ENCODE results near the gene GPR158. TPM values are rescaled to one million over a fixed set of nuclear protein-coding genes. Genes with fewer than 3 reads are reported as not detected.

The GPR158 gene
- total RNA-seq, 2 experiments from 2014 or later: not detected

DNA sequence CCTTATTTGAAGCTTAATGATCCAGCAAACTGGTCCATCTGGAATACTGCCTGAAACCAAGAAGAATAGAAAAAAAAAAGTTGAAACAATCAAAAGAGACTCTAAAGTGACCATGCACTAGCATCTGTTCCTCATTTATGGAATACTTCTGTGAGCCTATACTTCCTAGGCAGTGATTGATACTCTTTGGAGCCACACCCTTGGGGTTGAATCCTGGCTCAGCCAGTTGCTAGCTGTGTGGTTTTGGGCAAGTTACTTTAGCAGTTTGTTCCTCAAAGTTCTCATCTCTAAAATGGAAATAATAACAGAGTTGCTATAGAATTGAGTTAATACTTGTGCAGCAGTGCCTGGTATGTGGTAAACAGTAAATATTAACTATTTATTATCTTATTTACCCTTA, 208.9 kb downstream of the GPR158 start:
- Histone ChIP-seq H3K9me2 (ENCODE audit: insufficient read depth, low read length) (no peaks in the 10 kb centered on the region), H3K9me3 (ENCODE audit: low read length) (no peaks in the 10 kb centered on the region), H3K4me1 (ENCODE audit: insufficient read depth, low read length, poor library complexity, severe bottlenecking) (no peaks in the 10 kb centered on the region), H4K20me1 (ENCODE audit: insufficient read depth, low read length) (no peaks in the 10 kb centered on the region), H3K4me2 (ENCODE audit: low read length) (no peak overlapping the region), H2AFZ (ENCODE audit: low read length) (no peak overlapping the region), H3K27ac (ENCODE audit: low read depth, low read length, poor library complexity, severe bottlenecking) (no peak overlapping the region), H3K36me3 (ENCODE audit: insufficient read depth, low read length) (no peaks in the 10 kb centered on the region), H3K4me3 (ENCODE audit: low read depth, low read length, poor library complexity, severe bottlenecking) (no peak overlapping the region), H3K79me2 (ENCODE audit: insufficient read depth, low read depth, low read length) (no peaks in the 10 kb centered on the region)
- no peak for DNase-seq (ENCODE audit: low spot score)
- no TSS peak for BruUV-seq (replicated peaks)
- ChIA-PET POLR2A (interaction anchor here (0.6 to 0.7 kb wide), 2 partner anchors 60 to 186 kb away, joined by 3 to 5 read pairs; no protein-coding TSS in a partner anchor), CTCF (ENCODE audit: unreplicated experiment) (no interaction called here)
- intact Hi-C loops (cut with micrococcal nuclease; ENCODE audit: unreplicated experiment): no loop called here
- TF ChIP-seq, protein P1, sequence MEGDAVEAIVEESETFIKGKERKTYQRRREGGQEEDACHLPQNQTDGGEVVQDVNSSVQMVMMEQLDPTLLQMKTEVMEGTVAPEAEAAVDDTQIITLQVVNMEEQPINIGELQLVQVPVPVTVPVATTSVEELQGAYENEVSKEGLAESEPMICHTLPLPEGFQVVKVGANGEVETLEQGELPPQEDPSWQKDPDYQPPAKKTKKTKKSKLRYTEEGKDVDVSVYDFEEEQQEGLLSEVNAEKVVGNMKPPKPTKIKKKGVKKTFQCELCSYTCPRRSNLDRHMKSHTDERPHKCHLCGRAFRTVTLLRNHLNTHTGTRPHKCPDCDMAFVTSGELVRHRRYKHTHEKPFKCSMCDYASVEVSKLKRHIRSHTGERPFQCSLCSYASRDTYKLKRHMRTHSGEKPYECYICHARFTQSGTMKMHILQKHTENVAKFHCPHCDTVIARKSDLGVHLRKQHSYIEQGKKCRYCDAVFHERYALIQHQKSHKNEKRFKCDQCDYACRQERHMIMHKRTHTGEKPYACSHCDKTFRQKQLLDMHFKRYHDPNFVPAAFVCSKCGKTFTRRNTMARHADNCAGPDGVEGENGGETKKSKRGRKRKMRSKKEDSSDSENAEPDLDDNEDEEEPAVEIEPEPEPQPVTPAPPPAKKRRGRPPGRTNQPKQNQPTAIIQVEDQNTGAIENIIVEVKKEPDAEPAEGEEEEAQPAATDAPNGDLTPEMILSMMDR (conservative IDR thresholded peaks at IDR 0.05; ENCODE audit: low read length): no peak
- TF ChIP-seq EZH2phosphoT487 (IDR thresholded peaks at IDR 0.05; ENCODE audit: borderline replicate concordance, low read depth, low read length): no peak

DNA sequence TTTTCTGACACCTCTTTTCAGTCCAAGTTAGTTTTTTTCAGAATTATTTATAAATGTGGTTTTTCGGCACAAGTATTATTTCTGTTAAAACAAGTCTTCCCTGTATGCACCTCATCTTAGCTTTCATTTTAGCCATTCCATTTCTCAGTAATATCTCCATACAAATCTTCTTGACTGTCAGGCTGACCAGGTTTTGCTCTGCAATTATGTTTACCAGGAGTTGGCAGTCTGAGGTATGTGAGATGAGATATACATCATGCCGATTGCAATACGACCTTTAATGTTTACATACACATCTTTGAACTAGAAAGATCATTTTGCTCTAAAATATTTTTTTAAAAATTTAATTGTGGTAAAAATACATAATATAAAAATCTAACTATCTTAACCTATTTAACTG, 209.8 kb downstream of the GPR158 start:
- CTCF ChIA-PET (ENCODE audit: unreplicated experiment): no interaction called here
- H3K27ac ChIP-seq (ENCODE audit: low read depth, low read length, poor library complexity, severe bottlenecking): no peak overlapping the region

DNA sequence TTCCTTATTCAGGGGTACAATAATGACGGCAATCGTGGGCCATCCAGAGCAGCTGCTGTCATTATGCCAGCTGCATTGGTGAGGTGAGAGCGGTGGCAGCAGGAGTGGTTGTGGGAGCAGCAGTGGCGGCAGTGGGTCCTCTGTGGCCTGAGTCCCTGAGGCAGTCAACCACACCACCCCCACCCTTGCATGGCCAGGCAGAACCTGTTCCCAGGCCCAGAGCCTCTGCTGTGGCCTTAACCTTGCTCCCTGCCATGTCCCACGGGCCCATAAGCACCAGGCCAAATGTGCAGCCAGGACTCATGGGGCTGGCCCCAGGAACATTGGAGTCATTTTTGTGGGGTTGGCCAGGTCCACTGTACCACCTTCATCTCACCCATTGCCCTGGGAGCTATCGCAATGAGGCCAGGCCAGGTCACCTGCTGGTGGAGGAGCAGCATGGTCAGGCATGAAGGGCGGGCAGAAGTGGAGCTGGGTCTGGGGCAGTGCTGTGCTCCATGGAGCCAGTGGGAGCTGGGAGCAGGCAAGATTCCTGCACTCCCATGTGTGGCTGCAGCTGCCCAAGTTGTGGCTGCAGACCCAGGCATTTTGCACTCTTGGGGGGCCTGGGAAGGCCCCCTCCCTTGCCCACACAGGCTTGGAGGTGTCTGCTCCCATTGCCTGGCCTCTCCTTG, 213.5 kb downstream of the GPR158 start:
- Histone ChIP-seq H3K9me2 (ENCODE audit: insufficient read depth, low read length) (no peaks in the 10 kb centered on the region), H4K20me1 (ENCODE audit: insufficient read depth, low read length) (no peaks in the 10 kb centered on the region), H3K79me2 (ENCODE audit: insufficient read depth, low read depth, low read length) (no peaks in the 10 kb centered on the region), H3K4me2 (ENCODE audit: low read length) (no peak overlapping the region), H3K27ac (ENCODE audit: low read depth, low read length, poor library complexity, severe bottlenecking) (no peak overlapping the region), H2AFZ (ENCODE audit: low read length) (no peak overlapping the region), H3K4me1 (ENCODE audit: insufficient read depth, low read length, poor library complexity, severe bottlenecking) (no peaks in the 10 kb centered on the region), H3K9me3 (ENCODE audit: low read length) (no peaks in the 10 kb centered on the region), H3K4me3 (ENCODE audit: low read depth, low read length, poor library complexity, severe bottlenecking) (no peak overlapping the region), H3K36me3 (ENCODE audit: insufficient read depth, low read length) (no peaks in the 10 kb centered on the region)
- no peak for DNase-seq (ENCODE audit: low spot score)
- intact Hi-C loops (cut with micrococcal nuclease; ENCODE audit: unreplicated experiment): no loop called here
- TF ChIP-seq, protein P1 (conservative IDR thresholded peaks at IDR 0.05; ENCODE audit: low read length): no peak
- no peak for TF ChIP-seq EZH2phosphoT487 (IDR thresholded peaks at IDR 0.05; ENCODE audit: borderline replicate concordance, low read depth, low read length)
- ChIA-PET CTCF (ENCODE audit: unreplicated experiment) (no interaction called here), POLR2A (no interaction called here)
- BruUV-seq (replicated peaks): no TSS peak

More for the DNA sequence above, 209.8 kb downstream of the GPR158 start:
- no peaks in the 10 kb centered on the region for H3K79me2 ChIP-seq (ENCODE audit: insufficient read depth, low read depth, low read length)
- H4K20me1 ChIP-seq (ENCODE audit: insufficient read depth, low read length): no peaks in the 10 kb centered on the region
- no peak overlapping the region for H3K4me2 ChIP-seq (ENCODE audit: low read length)
- TF ChIP-seq EZH2phosphoT487 (IDR thresholded peaks at IDR 0.05; ENCODE audit: borderline replicate concordance, low read depth, low read length): no peak
- TF ChIP-seq, protein P1 (conservative IDR thresholded peaks at IDR 0.05; ENCODE audit: low read length): no peak
- H3K4me1 ChIP-seq (ENCODE audit: insufficient read depth, low read length, poor library complexity, severe bottlenecking): no peaks in the 10 kb centered on the region
- no peaks in the 10 kb centered on the region for H3K9me3 ChIP-seq (ENCODE audit: low read length)
- H3K4me3 ChIP-seq (ENCODE audit: low read depth, low read length, poor library complexity, severe bottlenecking): no peak overlapping the region
- no TSS peak for BruUV-seq (replicated peaks)
- no peak overlapping the region for H2AFZ ChIP-seq (ENCODE audit: low read length)
- no peak for DNase-seq (ENCODE audit: low spot score)
- POLR2A ChIA-PET: no interaction called here
- H3K9me2 ChIP-seq (ENCODE audit: insufficient read depth, low read length): no peaks in the 10 kb centered on the region
- intact Hi-C loops (cut with micrococcal nuclease; ENCODE audit: unreplicated experiment): no loop called here
- no peaks in the 10 kb centered on the region for H3K36me3 ChIP-seq (ENCODE audit: insufficient read depth, low read length)

Measured in OCI-LY7 (cell line).